Central memory CD8-positive, alpha-beta T cell (primary cell): ENCODE measurements around the gene B3GNT3.

Experiments
- ATAC-seq: fragments of 150-1000 bp; cut with Tn5 transposase; replicated peaks from 2 replicates; pipeline ENCODE4 v1.10.0; 2022; ENCODE audit warnings: mild to moderate bottlenecking, moderate FRiP score, moderate number of reproducible peaks; ENCODE audit not compliant: poor library complexity, severe bottlenecking; ENCODE audit errors: extremely low read depth
- DNase-seq, 2 donors: peaks; one replicate each; pipeline ENCODE4 v3.0.0; 2021; ENCODE audit warnings: low spot score in 2 of 2
- H3K27ac Mint-ChIP-seq: one replicate; pipeline ENCODE4 v1.8.0; 2022; ENCODE audit warnings: low read depth, mild to moderate bottlenecking, moderate library complexity, mixed read lengths
- H3K27me3 Mint-ChIP-seq: one replicate; pipeline ENCODE4 v1.8.0; 2022; ENCODE audit warnings: mixed read lengths
- H3K36me3 Mint-ChIP-seq: one replicate; pipeline ENCODE4 v1.8.0; 2022; ENCODE audit warnings: mild to moderate bottlenecking, moderate library complexity, mixed read lengths; ENCODE audit not compliant: insufficient read depth
- H3K4me1 Mint-ChIP-seq: one replicate; pipeline ENCODE4 v1.8.0; 2022; ENCODE audit warnings: mixed read lengths
- H3K4me3 Mint-ChIP-seq: one replicate; pipeline ENCODE4 v1.8.0; 2022; ENCODE audit warnings: mild to moderate bottlenecking, moderate library complexity, mixed read lengths
- H3K9me3 Mint-ChIP-seq: one replicate; pipeline ENCODE4 v1.8.0; 2022; ENCODE audit warnings: mixed read lengths

The B3GNT3 gene

GRCh38 chr19:17848595-17849292, 53.8 kb downstream of the B3GNT3 start:
- Mint-ChIP-seq H3K27me3 (no peaks in the 10 kb centered on the region), H3K4me3 (peak overlapping the region; percentile 86), H3K27ac (peak overlapping the region; percentile 94), H3K9me3 (no peaks in the 10 kb centered on the region), H3K36me3 (peaks cover 18% of the 10 kb centered on the region), H3K4me1 (peaks cover 64% of the 10 kb centered on the region)
- no peak for DNase-seq
- ATAC-seq = no peak

GRCh38 chr19:17854061-17854460, 59.1 kb downstream of the B3GNT3 start:
- no peaks in the 10 kb centered on the region for H3K9me3 Mint-ChIP-seq
- H3K36me3 Mint-ChIP-seq = peaks cover 9% of the 10 kb centered on the region
- no peak for ATAC-seq
- H3K4me3 Mint-ChIP-seq = no peak overlapping the region
- no peak overlapping the region for H3K27ac Mint-ChIP-seq
- no peaks in the 10 kb centered on the region for H3K27me3 Mint-ChIP-seq
- peaks cover 29% of the 10 kb centered on the region for H3K4me1 Mint-ChIP-seq
- no peak for DNase-seq

- Mint-ChIP-seq H3K27me3 (no peaks in the 10 kb centered on the region), H3K9me3 (no peaks in the 10 kb centered on the region), H3K36me3 (peaks cover 14% of the 10 kb centered on the region), H3K4me1 (peaks cover 31% of the 10 kb centered on the region), H3K27ac (no peak overlapping the region), H3K4me3 (no peak overlapping the region)
- DNase-seq (peak; percentile 79 to 95), ATAC-seq (no peak)
These were observed 60.6 kb downstream of the B3GNT3 start for GRCh38 chr19:17855280-17856152.

GRCh38 chr19:17859533-17860330, 64.8 kb downstream of the B3GNT3 start, which contains the start of gene RPL18A:
RPL18A (plus strand) TSS chr19:17859910; CDS start chr19:17859957, 47 bp downstream.
- H3K4me1 Mint-ChIP-seq = peaks cover 44% of the 10 kb centered on the region
- H3K9me3 Mint-ChIP-seq = no peaks in the 10 kb centered on the region
- peak; percentile 85 to 98 for DNase-seq
- peak within 1 kb of the TSS; percentile 89 for H3K27ac Mint-ChIP-seq
- peaks cover 39% of the 10 kb centered on the region for H3K36me3 Mint-ChIP-seq
- H3K27me3 Mint-ChIP-seq = no peaks in the 10 kb centered on the region
- peak; percentile 98 for ATAC-seq
- H3K4me3 Mint-ChIP-seq = peak within 1 kb of the TSS; percentile 91

- no peaks in the 10 kb centered on the region for H3K9me3 Mint-ChIP-seq
- ATAC-seq = no peak
- peak overlapping the region; percentile 89 for H3K27ac Mint-ChIP-seq
- peak overlapping the region; percentile 91 for H3K4me3 Mint-ChIP-seq
- H3K4me1 Mint-ChIP-seq = peaks cover 41% of the 10 kb centered on the region
- H3K36me3 Mint-ChIP-seq = peaks cover 38% of the 10 kb centered on the region
- no peaks in the 10 kb centered on the region for H3K27me3 Mint-ChIP-seq
- DNase-seq = no peak
These were observed 65.5 kb downstream of the B3GNT3 start for GRCh38 chr19:17860331-17860992.

GRCh38 chr19:17860993-17861360, 66.0 kb downstream of the B3GNT3 start:
- H3K4me1 Mint-ChIP-seq = peaks cover 38% of the 10 kb centered on the region
- DNase-seq (no peak), ATAC-seq (no peak)
- peak overlapping the region; percentile 89 for H3K27ac Mint-ChIP-seq
- H3K27me3 Mint-ChIP-seq = no peaks in the 10 kb centered on the region
- peak overlapping the region; percentile 91 for H3K4me3 Mint-ChIP-seq
- peaks cover 43% of the 10 kb centered on the region for H3K36me3 Mint-ChIP-seq
- H3K9me3 Mint-ChIP-seq = no peaks in the 10 kb centered on the region

- Mint-ChIP-seq H3K27ac (peak overlapping the region; percentile 89), H3K4me3 (peak overlapping the region; percentile 91), H3K36me3 (peaks cover 46% of the 10 kb centered on the region), H3K4me1 (peaks cover 38% of the 10 kb centered on the region), H3K27me3 (no peaks in the 10 kb centered on the region), H3K9me3 (no peaks in the 10 kb centered on the region)
- no peak for ATAC-seq
- DNase-seq = no peak
These were observed 66.8 kb downstream of the B3GNT3 start for GRCh38 chr19:17861542-17862402.

GRCh38 chr19:17862711-17863519, 68.0 kb downstream of the B3GNT3 start:
- Mint-ChIP-seq H3K27ac (peak overlapping the region; percentile 78), H3K36me3 (peaks cover 46% of the 10 kb centered on the region), H3K4me1 (peaks cover 38% of the 10 kb centered on the region), H3K9me3 (no peaks in the 10 kb centered on the region), H3K4me3 (peak overlapping the region; percentile 9), H3K27me3 (no peaks in the 10 kb centered on the region)
- DNase-seq (no peak), ATAC-seq (no peak)
